NOMO-1 (cell line): Measurements from ENCODE around the gene MUL1.

Source experiments
- DNase-seq, 2 experiments: peaks; one replicate each; lab custom pipeline; 2025; ENCODE audit not compliant: unreplicated experiment in 2 of 2; lab: John Stamatoyannopoulos, UW

MUL1 gene

DNA sequence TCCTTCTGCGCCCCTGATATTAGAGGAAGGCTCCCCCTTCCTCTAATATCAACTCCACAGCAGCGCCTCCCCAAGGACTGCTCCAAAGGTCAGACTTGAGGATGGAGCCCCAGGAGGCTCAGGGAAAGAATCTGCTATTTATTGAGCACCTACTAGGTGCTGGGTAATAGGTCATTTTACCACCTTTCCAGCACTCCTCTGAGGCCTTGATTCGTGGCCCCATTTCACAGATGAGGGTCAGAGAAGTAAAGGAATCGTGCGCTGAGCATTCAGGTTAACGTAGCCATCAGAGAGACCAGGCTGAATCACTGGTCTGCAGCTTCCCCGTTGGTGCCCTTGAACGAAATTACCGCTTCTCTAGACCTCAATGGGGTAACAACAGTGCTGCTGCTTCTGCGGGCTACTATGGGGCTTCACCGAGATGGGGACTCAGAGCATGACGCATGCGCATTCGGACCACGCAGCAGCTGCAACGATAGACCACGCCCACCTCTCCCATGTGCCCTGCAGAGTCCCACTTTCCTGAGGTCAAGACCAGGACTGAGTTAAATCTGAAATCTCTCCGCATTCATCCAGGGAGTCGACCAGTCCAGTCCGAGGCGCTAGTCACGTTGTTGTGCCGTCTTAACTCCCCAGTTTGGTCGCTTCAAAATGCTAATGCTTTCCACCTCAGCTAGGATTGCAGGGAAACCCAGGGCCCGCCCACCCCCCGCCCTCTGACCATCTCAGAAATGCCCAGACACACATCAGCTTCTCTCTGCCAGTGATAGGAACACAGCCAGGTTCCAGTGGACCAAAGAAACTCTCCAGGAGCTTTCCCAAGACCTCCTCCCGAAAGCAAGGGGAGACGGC lies 34.9 kb downstream of the MUL1 start:
- no peak for DNase-seq

- no peak for DNase-seq
Measured at GRCh38 chr1:20472121-20472520, 35.8 kb downstream of the MUL1 start.

DNA sequence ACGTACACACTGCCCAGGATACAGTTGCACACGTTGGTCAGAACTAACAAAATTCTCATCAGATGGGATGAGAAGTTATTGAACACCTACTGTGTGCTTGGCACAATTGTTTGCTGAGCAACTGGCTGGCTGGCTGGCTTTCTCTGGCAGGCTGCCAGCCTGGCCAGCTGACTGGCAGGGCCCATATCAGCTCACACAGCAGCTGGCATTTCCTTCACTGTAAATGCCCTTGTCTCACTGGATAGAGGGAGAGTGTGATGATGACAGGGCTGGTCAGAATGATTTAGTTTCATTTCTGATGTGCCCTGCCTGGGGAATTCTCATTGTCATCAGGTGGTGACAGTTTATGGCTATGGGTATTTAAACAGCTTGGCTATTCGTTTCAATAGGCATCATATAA lies 37.8 kb downstream of the MUL1 start:
- DNase-seq = no peak

DNA sequence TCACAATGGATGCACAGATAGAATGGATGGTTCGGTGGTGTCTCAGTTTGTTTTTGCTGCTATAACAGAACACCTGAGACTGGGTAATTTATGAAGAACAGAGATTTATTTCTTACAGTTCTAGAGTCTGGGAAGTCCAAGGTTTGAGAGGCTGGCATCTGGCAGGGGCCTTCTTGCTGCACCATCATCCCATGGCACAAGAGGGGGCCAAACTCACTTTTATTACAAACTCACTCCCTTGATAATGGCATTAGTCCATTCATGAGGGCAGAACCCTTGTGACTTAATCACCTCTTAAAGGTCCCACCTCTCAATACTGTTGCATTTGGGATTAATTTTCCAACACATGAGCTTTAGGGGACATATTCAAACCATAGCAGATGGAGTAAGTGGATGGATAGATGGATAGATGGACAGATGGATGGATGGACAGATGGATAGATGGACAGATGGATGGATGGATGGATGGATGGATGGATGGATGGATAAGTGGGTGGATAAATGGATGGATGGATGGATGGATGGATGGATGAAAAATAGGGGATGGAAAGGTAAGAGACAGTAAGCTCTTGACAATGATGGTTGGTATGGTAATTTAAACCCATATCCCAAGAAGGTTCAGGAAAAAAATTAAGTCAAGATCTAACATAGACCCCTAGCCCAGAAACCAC lies 38.4 kb downstream of the MUL1 start:
- no peak for DNase-seq

- no peak for DNase-seq
Measured at GRCh38 chr1:20466273-20466672, 41.7 kb downstream of the MUL1 start.

DNA sequence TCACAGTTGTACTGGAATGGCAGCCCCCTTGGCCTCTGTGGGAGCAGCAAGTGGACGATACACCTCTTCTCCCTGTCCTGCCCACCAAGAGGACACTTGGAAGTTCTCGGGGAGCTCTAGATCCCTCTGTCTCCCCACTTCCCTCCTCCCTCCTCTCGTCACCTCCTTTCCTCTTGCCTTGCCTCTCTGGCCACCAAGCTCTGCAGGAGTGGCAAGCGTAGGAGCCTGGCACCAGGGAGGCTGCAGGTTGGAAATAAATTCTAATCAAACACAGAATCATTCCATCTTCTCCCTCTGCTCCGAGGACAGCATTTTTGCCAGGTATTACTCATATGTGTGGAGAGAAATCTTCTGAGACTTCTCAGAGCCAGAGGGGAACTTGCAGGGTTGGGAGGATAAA lies 42.8 kb downstream of the MUL1 start:
- DNase-seq = no peak

DNA sequence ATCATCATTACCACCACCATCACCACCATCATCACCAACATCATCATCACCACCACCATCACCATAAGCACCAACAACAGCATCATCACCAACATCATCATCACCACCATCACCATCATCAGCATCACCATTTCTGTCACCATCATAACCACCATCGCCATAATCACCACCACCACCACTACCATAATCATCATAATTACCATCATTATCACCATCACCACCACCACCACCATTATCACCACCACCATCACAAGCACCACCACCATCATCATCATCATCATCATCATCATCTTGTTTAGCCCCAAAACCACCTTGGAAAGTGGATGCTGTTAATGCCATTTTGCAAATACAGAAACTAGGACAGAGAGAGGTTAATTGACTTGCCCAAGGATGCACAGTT lies 44.4 kb downstream of the MUL1 start:
- DNase-seq = no peak

DNA sequence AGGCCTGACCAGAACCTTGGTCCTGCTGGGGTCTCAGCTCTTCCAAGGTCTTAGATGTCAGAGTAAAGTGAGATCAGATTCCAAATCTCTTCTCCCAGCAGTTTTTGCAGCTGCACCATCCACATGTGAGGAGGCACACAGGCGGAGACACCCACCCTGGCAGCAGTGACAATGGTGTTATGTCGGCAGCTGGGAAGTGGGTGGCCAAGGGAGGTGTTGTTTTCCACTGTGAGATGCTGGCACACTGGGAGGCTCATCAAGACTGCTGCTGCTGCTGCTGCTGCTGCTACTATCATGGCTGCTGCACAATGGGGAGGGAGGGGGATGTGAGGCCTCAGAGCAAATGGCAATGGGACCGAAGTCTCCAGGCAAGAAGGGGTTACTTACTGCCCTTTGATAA lies 45.6 kb downstream of the MUL1 start:
- DNase-seq = no peak

DNA sequence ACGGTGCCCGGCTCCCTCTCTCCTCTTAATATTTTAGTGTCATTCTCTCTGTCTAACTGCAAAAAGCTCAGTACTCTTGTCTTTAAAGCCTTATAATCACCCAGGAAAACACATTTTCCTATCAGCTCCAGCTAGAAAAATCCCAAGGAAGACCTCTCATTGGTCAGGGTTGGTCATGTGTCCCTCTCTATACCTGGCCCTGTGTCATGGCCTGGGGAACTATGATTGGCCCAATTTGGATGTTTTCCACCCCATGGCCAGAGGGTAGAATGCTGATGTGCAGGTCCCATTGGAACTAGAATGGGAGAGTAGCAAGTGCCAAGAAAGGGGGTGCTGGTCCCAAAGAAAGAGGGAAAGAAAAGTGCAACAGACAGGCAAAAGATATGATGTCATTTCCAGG lies 49.2 kb downstream of the MUL1 start:
- DNase-seq = no peak

- no peak for DNase-seq
Measured at GRCh38 chr1:20454004-20454403, 53.9 kb downstream of the MUL1 start.

DNA sequence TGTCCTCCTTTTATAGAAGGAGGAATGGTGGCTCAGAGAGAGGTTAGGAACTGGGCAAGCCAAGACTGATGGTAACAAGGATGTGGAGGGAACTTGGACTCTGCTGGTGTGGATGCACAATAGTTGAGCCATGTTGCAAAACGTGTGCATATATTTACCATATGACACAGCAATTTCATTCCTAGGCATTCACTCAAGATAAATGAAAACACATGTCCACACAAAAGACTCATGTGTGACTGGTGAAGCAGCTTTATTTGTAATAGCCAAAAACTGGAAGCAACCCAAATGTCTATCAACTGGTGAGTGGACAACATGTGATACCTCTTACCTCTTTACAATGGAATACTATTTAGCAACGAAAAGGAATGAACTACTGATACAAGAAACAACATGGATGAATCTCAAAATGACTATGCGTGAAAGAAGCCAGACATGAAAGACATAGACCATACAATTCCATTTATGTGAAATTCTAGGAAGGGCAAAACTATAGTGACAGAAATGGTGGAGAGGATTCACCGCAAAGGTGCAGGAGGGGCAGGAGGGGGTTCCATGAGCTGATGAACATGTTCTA lies 58.1 kb downstream of the MUL1 start:
- no peak for DNase-seq
